Uterus (tissue), 4 donors: Measurements from ENCODE around the gene TMPRSS3. TPM values are rescaled to one million over a fixed set of nuclear protein-coding genes. Genes with fewer than 3 reads are reported as not detected.

Experiments
- DNase-seq, 2 donors: peaks; one replicate each; pipeline ENCODE4 v3.0.0-alpha.2; 2019 to 2020
- H3K27ac ChIP-seq, 2 donors: fragments of 200-600 bp; sonication (generic); 1 replicate in 1 of 2; 2 replicates in 1 of 2; pipeline ENCODE4 v1.5.1; 2016 to 2018
- H3K27me3 ChIP-seq, 2 donors: fragments of 200-600 bp; sonication (generic); one replicate each; pipeline ENCODE4 v1.5.1; 2018 to 2019; ENCODE audit warnings: control low read depth in 1 of 2
- H3K36me3 ChIP-seq, 2 donors: fragments of 200-600 bp; sonication (generic); one replicate each; pipeline ENCODE4 v1.5.1; 2019; ENCODE audit warnings: control low read depth in 1 of 2
- H3K4me1 ChIP-seq, 2 donors: fragments of 200-600 bp; sonication (generic); one replicate each; pipeline ENCODE4 v1.5.1; 2018 to 2019; ENCODE audit warnings: control low read depth in 1 of 2
- H3K4me3 ChIP-seq, 2 donors: fragments of 200-600 bp; sonication (generic); 1 replicate in 1 of 2; 2 replicates in 1 of 2; pipeline ENCODE4 v1.5.1; 2018 to 2019; ENCODE audit warnings: mild to moderate bottlenecking in 1 of 2
- H3K9me3 ChIP-seq, 2 donors: fragments of 200-600 bp; sonication (generic); one replicate each; pipeline ENCODE4 v1.5.1; 2019; ENCODE audit warnings: control low read depth in 1 of 2
- POLR2A ChIP-seq, 2 donors: fragments of 450-650 bp; IDR thresholded peaks; one replicate each; pipeline ENCODE4 v1.6.1; 2016; ENCODE audit warnings: antibody characterized with exemption in 2 of 2, mild to moderate bottlenecking in 1 of 2, moderate library complexity in 1 of 2
- intact Hi-C: fragments of 100-400 bp; cut with DNase I; formaldehyde crosslinking; loops from one replicate; pipeline ENCODE4 v1.15.1; 2023; ENCODE audit warnings: low total_unique reads
- total RNA-seq, 4 donors: library from RNA; depleted of rRNA in 3 of 4; stranded (reverse); fragments of >200 nt in 3 of 4; gene quantifications; one replicate each; pipeline versions ENCODE4 v1.1.0 to v1.2.4, GENCODE V29; 2014 to 2023
- TF ChIP-seq, protein P1 (sequence below), 4 experiments: fragments of 200-600 bp in 2 of 4; fragments of 450-650 bp in 2 of 4; sonication (generic) in 2 of 4; IDR thresholded peaks; one replicate each; pipeline ENCODE4 v1.5.1; 2016 to 2019; ENCODE audit warnings: antibody characterized with exemption in 4 of 4, mild to moderate bottlenecking in 2 of 4, moderate library complexity in 1 of 4
- donor health status: DM: yes; HTN: yes; CAD: no.

TMPRSS3 gene
- total RNA-seq, 4 donors from 2014 or later, result 0.18 to 4.4 TPM; not detected in 2

GRCh38 chr21:42434884-42435283, 39.0 kb upstream of the TMPRSS3 start:
- Histone ChIP-seq H3K4me1 (no peaks in the 10 kb centered on the region), H3K27ac (no peak overlapping the region), H3K27me3 (no peaks in the 10 kb centered on the region), H3K36me3 (no peaks in the 10 kb centered on the region), H3K9me3 (peaks cover 0 to 3% of the 10 kb centered on the region in 2 donors), H3K4me3 (no peak overlapping the region)
- TF ChIP-seq, protein P1, sequence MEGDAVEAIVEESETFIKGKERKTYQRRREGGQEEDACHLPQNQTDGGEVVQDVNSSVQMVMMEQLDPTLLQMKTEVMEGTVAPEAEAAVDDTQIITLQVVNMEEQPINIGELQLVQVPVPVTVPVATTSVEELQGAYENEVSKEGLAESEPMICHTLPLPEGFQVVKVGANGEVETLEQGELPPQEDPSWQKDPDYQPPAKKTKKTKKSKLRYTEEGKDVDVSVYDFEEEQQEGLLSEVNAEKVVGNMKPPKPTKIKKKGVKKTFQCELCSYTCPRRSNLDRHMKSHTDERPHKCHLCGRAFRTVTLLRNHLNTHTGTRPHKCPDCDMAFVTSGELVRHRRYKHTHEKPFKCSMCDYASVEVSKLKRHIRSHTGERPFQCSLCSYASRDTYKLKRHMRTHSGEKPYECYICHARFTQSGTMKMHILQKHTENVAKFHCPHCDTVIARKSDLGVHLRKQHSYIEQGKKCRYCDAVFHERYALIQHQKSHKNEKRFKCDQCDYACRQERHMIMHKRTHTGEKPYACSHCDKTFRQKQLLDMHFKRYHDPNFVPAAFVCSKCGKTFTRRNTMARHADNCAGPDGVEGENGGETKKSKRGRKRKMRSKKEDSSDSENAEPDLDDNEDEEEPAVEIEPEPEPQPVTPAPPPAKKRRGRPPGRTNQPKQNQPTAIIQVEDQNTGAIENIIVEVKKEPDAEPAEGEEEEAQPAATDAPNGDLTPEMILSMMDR (IDR thresholded peaks at IDR 0.05), result no peak
- TF ChIP-seq POLR2A (IDR thresholded peaks at IDR 0.05), result no peak
- intact Hi-C loops, result no loop called here
- no peak for DNase-seq

DNA sequence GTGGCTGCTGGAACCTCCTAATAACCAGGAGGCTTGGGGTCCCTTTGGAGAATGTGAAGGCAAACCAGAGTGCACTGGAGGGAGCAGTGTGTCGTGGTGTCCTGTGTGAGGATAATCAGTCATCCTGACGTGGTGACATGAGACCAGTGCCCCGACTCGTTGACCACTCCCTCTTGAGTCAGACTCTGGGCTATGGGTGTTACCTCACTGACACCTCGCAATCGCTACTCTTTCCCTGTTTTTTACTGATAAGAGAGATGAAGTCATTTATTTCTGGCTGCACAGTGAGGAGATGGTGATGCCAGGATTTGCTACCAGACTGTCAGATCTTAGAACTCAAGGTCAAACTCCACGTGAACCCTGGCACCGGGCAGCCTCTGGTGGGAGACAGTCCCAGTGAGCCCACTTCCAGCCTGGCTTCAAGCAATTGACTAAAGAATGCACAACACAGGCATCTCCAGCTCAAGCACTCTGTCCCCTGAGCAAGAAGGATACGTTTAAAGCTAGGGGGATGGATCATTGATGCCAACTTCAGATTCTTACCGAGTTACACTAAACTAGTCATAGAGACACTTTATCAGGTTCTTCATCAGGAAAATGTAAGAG, 38.2 kb upstream of the TMPRSS3 start:
- intact Hi-C loops, result no loop called here
- Histone ChIP-seq H3K36me3 (no peaks in the 10 kb centered on the region), H3K9me3 (peaks cover 0 to 3% of the 10 kb centered on the region in 2 donors), H3K4me1 (no peaks in the 10 kb centered on the region), H3K27me3 (no peaks in the 10 kb centered on the region), H3K27ac (no peak overlapping the region), H3K4me3 (no peak overlapping the region)
- no peak for TF ChIP-seq POLR2A (IDR thresholded peaks at IDR 0.05)
- TF ChIP-seq, protein P1 (IDR thresholded peaks at IDR 0.05), result no peak
- no peak for DNase-seq

GRCh38 chr21:42432695-42433094, 36.8 kb upstream of the TMPRSS3 start:
- no peak for TF ChIP-seq POLR2A (IDR thresholded peaks at IDR 0.05)
- TF ChIP-seq, protein P1 (IDR thresholded peaks at IDR 0.05), result no peak
- intact Hi-C loops, result no loop called here
- Histone ChIP-seq H3K4me1 (no peaks in the 10 kb centered on the region), H3K4me3 (no peak overlapping the region), H3K27ac (no peak overlapping the region), H3K9me3 (peaks cover 0 to 3% of the 10 kb centered on the region in 2 donors), H3K27me3 (no peaks in the 10 kb centered on the region), H3K36me3 (no peaks in the 10 kb centered on the region)
- DNase-seq, result no peak

- Histone ChIP-seq H3K27ac (no peak overlapping the region), H3K4me3 (no peak overlapping the region), H3K27me3 (no peaks in the 10 kb centered on the region), H3K9me3 (peaks cover 0 to 3% of the 10 kb centered on the region in 2 donors), H3K4me1 (no peaks in the 10 kb centered on the region), H3K36me3 (no peaks in the 10 kb centered on the region)
- TF ChIP-seq POLR2A (IDR thresholded peaks at IDR 0.05), result no peak
- TF ChIP-seq, protein P1 (IDR thresholded peaks at IDR 0.05), result no peak
- DNase-seq, result no peak
- intact Hi-C loops, result no loop called here
Measured at GRCh38 chr21:42431196-42431595, 35.3 kb upstream of the TMPRSS3 start.

- no peaks in the 10 kb centered on the region for H3K4me1 ChIP-seq
- no peak overlapping the region for H3K4me3 ChIP-seq
- no peaks in the 10 kb centered on the region for H3K27me3 ChIP-seq
- intact Hi-C loops, result no loop called here
- no peaks in the 10 kb centered on the region for H3K36me3 ChIP-seq
- peaks cover 0 to 3% of the 10 kb centered on the region in 2 donors for H3K9me3 ChIP-seq
- TF ChIP-seq, protein P1 (IDR thresholded peaks at IDR 0.05), result no peak
- no peak for TF ChIP-seq POLR2A (IDR thresholded peaks at IDR 0.05)
- DNase-seq, result no peak
- H3K27ac ChIP-seq, result no peak overlapping the region
Measured at GRCh38 chr21:42430521-42430920, 34.7 kb upstream of the TMPRSS3 start.
